MCF 10A (cell line): Measurements from ENCODE around the gene ZNF117. TPM values are rescaled to one million over a fixed set of nuclear protein-coding genes. Genes with fewer than 3 reads are reported as not detected.
"Not testable (repeated sequence)": the region's sequence is repeated elsewhere in the genome, so short reads cannot be mapped to it uniquely, and the experiment has no call there.

Experiments
- BruUV-seq: library from RNA; stranded (reverse); fragments of 400-500 nt; replicated peaks from 2 replicates; lab custom pipeline; 2021; lab: Mats Ljungman, UMichigan
- CTCF ChIA-PET: fragments of 300-600 bp; sonication (Branson Sonifier 250); formaldehyde crosslinking; extraction: SDS; loops from one replicate; lab custom pipeline; 2021; ENCODE audit warnings: antibody characterized with exemption, inconsistent platforms; lab: Yijun Ruan, JAX
- POLR2A ChIA-PET: fragments of 300-600, 350-650 bp; sonication (Branson Sonifier 250); formaldehyde crosslinking; extraction: SDS; loops from one replicate; lab custom pipeline; 2020; ENCODE audit warnings: antibody characterized with exemption, inconsistent platforms; lab: Yijun Ruan, JAX
- DNase-seq: peaks from one replicate; pipeline ENCODE4 v3.0.0-alpha.2; 2018; ENCODE audit not compliant: unreplicated experiment
- H3K27ac Mint-ChIP-seq: one replicate; pipeline ENCODE4 v1.8.0; 2022; ENCODE audit warnings: mild to moderate bottlenecking, low read depth, mixed read lengths; ENCODE audit not compliant: unreplicated experiment
- H3K27me3 Mint-ChIP-seq: one replicate; pipeline ENCODE4 v1.8.0; 2022; ENCODE audit warnings: mixed read lengths; ENCODE audit not compliant: insufficient read depth, unreplicated experiment
- H3K36me3 Mint-ChIP-seq: one replicate; pipeline ENCODE4 v1.8.0; 2022; ENCODE audit warnings: mild to moderate bottlenecking, moderate library complexity, mixed read lengths; ENCODE audit not compliant: insufficient read depth, unreplicated experiment
- H3K4me1 Mint-ChIP-seq: one replicate; pipeline ENCODE4 v1.8.0; 2022; ENCODE audit warnings: mixed read lengths; ENCODE audit not compliant: insufficient read depth, unreplicated experiment
- H3K4me3 Mint-ChIP-seq: one replicate; pipeline ENCODE4 v1.8.0; 2022; ENCODE audit warnings: mild to moderate bottlenecking, moderate library complexity, mixed read lengths; ENCODE audit not compliant: unreplicated experiment
- H3K9me3 Mint-ChIP-seq: one replicate; pipeline ENCODE4 v1.8.0; 2022; ENCODE audit warnings: mixed read lengths; ENCODE audit not compliant: unreplicated experiment
- CTCF ChIP-seq: fragments of 200-600 bp; IDR thresholded peaks from one replicate; pipeline ENCODE4 v1.8.0; 2022; ENCODE audit warnings: antibody characterized with exemption, mild to moderate bottlenecking; ENCODE audit not compliant: unreplicated experiment
- intact Hi-C: fragments of 100-400 bp; cut with micrococcal nuclease; formaldehyde crosslinking; loops from 2 replicates; pipeline ENCODE4 v1.14.1; 2022
- total RNA-seq: library from RNA; stranded (reverse); gene quantifications from 2 replicates; pipeline ENCODE4 v1.2.3, GENCODE V29; 2022

Gene ZNF117
- total RNA-seq, 1 experiment from 2014 or later = 3.2 TPM

- no peak for DNase-seq
- no peak overlapping the region for H3K4me3 Mint-ChIP-seq
- no peak for TF ChIP-seq CTCF
- no peak overlapping the region for H3K27ac Mint-ChIP-seq
- no peaks in the 10 kb centered on the region for H3K36me3 Mint-ChIP-seq
- no peaks in the 10 kb centered on the region for H3K4me1 Mint-ChIP-seq
- H3K9me3 Mint-ChIP-seq = no peaks in the 10 kb centered on the region
- H3K27me3 Mint-ChIP-seq = no peaks in the 10 kb centered on the region
- ChIA-PET POLR2A (no interaction called here), CTCF (interaction anchor here (0.6 kb wide), 1 partner anchor 14 kb away, joined by 5 read pairs; no protein-coding TSS in a partner anchor)
- intact Hi-C loops = no loop called here
- BruUV-seq = no TSS peak
These were observed 44.1 kb downstream of the ZNF117 start for GRCh38 chr7:64946772-64947171.

- Mint-ChIP-seq H3K36me3 (no peaks in the 10 kb centered on the region), H3K27ac (no peak overlapping the region), H3K9me3 (no peaks in the 10 kb centered on the region), H3K4me1 (no peaks in the 10 kb centered on the region), H3K27me3 (no peaks in the 10 kb centered on the region), H3K4me3 (no peak overlapping the region)
- BruUV-seq = no TSS peak
- ChIA-PET CTCF (interaction anchor here (0.6 to 0.7 kb wide), 3 partner anchors 9 to 32 kb away, joined by 3 to 5 read pairs (median 3); no protein-coding TSS in a partner anchor), POLR2A (no interaction called here)
- intact Hi-C loops = no loop called here
- no peak for DNase-seq
- no peak for TF ChIP-seq CTCF
These were observed 45.2 kb downstream of the ZNF117 start for GRCh38 chr7:64945503-64946175.

- H3K36me3 Mint-ChIP-seq, intact Hi-C loops, DNase-seq, H3K9me3 Mint-ChIP-seq, H3K4me1 Mint-ChIP-seq, BruUV-seq, POLR2A ChIA-PET, H3K27ac Mint-ChIP-seq, H3K4me3 Mint-ChIP-seq, H3K27me3 Mint-ChIP-seq: not testable (repeated sequence)
- CTCF ChIA-PET = interaction anchor here (0.6 kb wide), 1 partner anchor 33 kb away, joined by 3 read pairs; no protein-coding TSS in a partner anchor
These were observed 46.0 kb downstream of the ZNF117 start for GRCh38 chr7:64944667-64945502.

- H3K27me3 Mint-ChIP-seq, H3K9me3 Mint-ChIP-seq, BruUV-seq, H3K4me1 Mint-ChIP-seq, H3K36me3 Mint-ChIP-seq, H3K27ac Mint-ChIP-seq, POLR2A ChIA-PET, H3K4me3 Mint-ChIP-seq, DNase-seq, intact Hi-C loops: not testable (repeated sequence)
- CTCF ChIA-PET = interaction anchor here (0.6 to 0.9 kb wide), 2 partner anchors 18 to 21 kb away, joined by 3 to 4 read pairs; no protein-coding TSS in a partner anchor
These were observed 50.8 kb downstream of the ZNF117 start for GRCh38 chr7:64940021-64940420.
